ENCODE results near the gene NUB1.

Gene NUB1

DNA sequence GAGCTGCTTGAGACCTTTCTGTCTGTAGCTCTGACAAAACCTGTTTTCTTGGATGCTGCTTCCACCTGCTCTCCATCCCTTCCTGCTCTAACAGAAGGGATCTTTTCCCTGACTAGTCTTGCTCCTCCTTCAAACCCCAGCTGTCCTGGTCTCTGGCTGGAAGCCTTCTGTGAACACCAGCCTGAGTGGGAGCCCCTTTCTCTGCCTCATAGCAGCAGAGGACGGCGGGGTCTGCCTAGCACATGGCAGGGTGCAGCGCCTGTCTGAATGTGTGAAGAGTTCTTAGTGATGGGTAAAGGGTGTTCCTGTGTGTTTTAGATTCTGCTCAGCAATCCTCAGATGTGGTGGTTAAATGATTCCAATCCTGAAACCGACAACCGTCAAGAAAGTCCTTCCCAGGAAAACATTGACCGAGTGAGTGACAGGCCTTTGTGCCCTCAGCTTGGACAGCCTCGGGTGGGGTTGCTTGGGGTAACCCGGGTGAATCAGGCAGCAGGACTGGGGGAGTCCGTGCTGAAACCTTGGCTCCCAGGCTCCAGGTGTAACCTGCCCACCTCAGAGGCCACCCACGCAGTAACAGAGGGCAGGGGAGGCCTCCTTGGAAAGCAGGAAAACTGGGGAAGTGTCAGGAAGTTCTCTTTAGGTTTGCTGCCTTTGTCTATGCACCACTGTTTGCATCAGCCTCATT lies 34.1 kb downstream of the NUB1 start:
- no peak for TF ChIP-seq CTCF (conservative IDR thresholded peaks at IDR 0.05; ENCODE audit: low read depth, low read length)
- no peak overlapping the region for H3K4me3 ChIP-seq (ENCODE audit: low read depth, low read length)
- DNase-seq (ENCODE audit: low read depth), result no peak

DNA sequence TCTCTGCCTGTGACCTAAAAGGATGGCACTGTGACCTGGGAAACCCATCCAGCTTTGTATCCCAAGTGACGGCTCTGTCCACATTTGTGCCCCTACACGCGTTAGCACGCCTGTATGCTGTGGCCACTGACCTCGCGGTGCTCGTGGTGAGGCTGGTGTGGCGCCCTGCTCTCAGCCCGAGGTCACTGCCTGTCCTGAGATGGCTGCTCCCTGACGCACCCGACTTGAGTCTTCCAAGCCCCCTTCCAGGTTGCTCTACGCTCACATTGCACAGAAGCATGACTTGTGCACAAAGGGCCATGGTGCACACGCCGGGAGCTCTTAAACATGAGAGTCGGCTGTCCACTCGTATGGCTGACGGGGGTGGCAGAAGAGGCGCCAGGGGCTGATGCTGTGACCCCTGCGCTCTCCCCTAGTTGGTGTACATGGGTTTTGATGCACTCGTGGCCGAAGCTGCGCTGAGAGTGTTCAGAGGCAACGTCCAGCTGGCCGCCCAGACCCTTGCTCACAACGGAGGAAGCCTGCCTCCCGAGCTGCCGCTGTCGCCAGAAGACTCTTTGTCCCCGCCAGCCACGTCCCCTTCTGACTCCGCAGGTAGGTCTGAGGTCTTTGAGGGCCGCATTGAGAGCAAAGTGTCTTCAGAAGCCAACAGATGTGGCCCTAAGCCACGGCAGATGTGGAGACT lies 34.7 kb downstream of the NUB1 start:
- DNase-seq (ENCODE audit: low read depth), result no peak
- no peak overlapping the region for H3K4me3 ChIP-seq (ENCODE audit: low read depth, low read length)
- TF ChIP-seq CTCF (conservative IDR thresholded peaks at IDR 0.05; ENCODE audit: low read depth, low read length), result no peak

DNA sequence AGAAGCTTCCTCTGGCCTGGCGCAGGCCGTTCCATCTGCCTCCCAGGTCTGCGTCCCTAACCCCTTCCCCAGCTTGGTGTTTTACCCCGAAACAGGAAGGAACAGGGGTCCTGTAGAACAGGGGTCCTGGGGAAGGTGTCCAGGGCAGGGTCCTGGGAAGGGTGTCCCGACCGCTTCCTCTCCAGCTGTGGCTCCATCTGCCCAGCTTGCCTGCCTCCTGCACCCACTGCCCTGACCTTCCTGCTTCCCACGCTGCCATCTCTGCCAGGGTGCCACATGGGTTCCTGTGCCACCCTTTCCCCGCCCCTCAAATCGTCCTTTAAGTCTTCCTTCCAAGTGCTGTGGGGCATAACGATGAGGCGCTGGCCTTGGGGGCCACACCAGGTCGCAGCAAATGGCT lies 35.8 kb downstream of the NUB1 start:
- DNase-seq (ENCODE audit: low read depth), result no peak
- TF ChIP-seq CTCF (conservative IDR thresholded peaks at IDR 0.05; ENCODE audit: low read depth, low read length), result no peak
- H3K4me3 ChIP-seq (ENCODE audit: low read depth, low read length), result no peak overlapping the region

GRCh38 chr7:151378011-151378410 lies 36.4 kb downstream of the NUB1 start:
- no peak for DNase-seq (ENCODE audit: low read depth)
- TF ChIP-seq CTCF (conservative IDR thresholded peaks at IDR 0.05; ENCODE audit: low read depth, low read length), result no peak
- H3K4me3 ChIP-seq (ENCODE audit: low read depth, low read length), result no peak overlapping the region

DNA sequence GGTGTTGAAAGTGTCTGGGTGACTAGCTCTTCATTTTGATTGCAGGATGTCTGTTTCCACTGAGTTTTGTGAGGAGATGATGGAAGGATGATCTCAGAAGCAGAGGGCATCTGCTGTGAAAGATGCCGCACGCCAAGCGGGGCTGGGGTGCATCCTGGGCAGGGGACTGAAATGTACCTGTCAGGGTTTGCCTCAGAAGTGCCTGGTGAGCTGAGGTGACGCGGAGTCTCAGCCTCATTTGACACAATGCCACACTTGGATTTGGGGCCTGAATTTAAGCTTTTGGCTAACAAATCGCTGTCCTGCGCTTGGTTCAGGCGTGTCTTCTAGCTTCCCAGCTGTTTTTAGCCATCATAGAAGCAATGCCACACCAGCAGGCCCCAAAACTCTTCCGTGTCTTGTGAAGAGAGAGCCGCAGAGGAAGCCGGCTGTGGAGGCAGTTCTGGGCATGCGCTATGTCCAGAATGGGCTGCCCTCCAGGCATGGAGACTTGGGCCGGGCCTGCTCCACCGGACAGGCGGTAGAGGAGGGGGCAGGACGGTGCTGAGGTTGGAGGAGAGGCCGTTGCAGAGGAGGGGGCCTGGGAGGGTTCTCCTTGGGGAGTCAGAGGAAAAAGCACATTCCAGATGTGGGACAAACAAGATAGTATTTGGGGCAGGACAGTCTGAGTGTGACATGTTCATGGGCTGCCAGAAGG lies 37.0 kb downstream of the NUB1 start:
- no peak for TF ChIP-seq CTCF (conservative IDR thresholded peaks at IDR 0.05; ENCODE audit: low read depth, low read length)
- DNase-seq (ENCODE audit: low read depth), result no peak
- H3K4me3 ChIP-seq (ENCODE audit: low read depth, low read length), result no peak overlapping the region

DNA sequence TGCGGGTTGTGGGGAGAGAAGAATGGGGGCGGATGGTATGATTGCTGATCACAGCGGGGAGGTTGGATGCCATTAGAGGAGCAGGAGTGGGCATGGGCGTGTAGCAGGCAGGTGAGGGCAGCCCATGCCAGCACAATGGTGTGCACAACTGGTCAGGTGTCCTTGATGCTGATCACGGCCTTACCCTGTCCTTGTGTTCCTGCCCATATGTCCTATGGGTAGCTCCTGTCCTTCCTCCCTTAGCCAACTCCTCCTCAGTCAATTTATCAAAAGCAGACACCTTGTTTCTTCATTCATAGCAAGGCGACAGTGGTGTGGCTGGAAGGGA lies 37.5 kb downstream of the NUB1 start:
- H3K4me3 ChIP-seq (ENCODE audit: low read depth, low read length), result no peak overlapping the region
- no peak for TF ChIP-seq CTCF (conservative IDR thresholded peaks at IDR 0.05; ENCODE audit: low read depth, low read length)
- DNase-seq (ENCODE audit: low read depth), result no peak

Data from choroid plexus epithelial cell (primary cell).